ENCODE data around the gene GPBP1.
"Not testable (repeated sequence)": the region's sequence is repeated elsewhere in the genome, so short reads cannot be mapped to it uniquely, and the experiment has no call there.

The GPBP1 gene

GRCh38 chr5:57285084-57285483 is 111.2 kb downstream of the GPBP1 start:
- not testable (repeated sequence) for DNase-seq (ENCODE audit: low read depth)

DNA sequence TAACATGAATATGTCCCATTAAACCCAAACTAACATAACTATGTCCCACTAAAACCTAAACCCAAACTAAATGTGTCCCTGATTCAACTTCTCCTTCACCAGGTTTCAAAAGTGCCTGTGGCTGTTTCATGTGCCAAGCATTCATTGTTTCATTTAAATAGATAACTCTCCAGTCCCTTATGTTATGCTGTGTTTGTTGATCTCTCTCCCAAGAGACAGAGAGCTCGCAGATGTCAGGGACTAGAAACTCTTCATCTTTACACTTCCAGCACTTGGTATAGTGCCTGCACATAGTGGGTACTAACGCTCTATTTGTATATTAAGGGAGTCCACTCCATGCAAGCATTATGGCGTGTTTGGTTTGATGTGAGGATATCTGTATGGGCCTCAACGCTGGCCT is 118.0 kb downstream of the GPBP1 start:
- no peak for DNase-seq (ENCODE audit: low read depth)

- no peak for DNase-seq (ENCODE audit: low read depth)
Measured at GRCh38 chr5:57292336-57292735, 118.5 kb downstream of the GPBP1 start.

DNA sequence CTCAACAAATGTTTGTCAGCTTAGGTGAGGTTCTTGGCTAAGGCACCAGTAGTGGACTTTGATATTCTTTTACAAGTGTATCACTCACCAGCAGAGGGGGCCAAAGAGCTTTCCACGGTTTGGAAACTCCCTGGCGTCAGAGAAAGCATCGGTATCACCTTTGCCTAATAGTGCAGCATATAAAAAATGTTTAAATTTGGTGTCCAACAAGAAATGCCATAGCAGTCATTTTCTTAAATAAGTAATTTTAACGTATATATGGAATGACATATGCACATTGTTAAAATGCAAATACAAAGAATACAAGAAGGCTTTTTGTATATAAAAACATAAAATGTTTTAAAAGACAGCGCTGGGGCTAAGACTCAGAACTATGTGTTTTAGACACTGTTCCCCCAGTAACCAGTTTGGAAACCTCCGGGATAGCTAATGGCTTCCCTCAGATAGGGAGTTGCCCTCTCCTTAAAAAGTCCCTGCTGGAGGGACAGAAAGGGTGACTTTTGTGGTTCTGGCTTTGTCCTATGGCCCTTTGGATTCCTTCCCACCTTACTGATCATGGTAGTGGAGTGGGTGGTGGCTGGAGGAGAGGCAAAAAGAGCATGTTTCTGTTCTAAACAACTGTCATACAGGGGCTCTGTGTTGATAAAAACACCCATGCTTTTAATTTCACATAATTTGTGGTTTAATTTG is 124.6 kb downstream of the GPBP1 start:
- peak; percentile 36 for DNase-seq (ENCODE audit: low read depth)

DNA sequence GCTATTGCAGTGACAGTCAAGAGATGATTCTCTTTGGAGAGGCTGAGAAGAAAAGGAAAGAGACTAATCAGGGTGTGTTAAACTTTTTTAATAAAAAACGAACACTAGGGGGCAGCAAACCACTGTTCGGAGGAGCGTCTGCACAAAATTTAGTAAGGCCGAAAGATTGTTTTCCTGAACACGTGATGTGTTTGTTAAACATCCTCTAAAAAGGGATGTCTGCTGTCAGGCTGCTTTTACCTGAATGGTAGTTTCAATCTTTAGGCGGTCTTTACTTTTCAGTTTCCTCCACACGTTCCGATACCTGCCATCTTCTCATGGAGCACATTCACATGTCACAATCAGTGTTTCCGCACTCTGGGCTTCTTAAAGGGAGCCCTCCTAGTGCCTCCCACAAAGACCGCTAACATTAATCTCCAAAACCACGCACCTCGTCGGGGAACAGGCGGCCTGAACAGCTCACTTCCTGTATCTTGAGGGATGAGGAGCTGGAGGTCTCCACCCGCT is 125.2 kb downstream of the GPBP1 start:
- no peak for DNase-seq (ENCODE audit: low read depth)

GRCh38 chr5:57299986-57300385 is 126.1 kb downstream of the GPBP1 start:
- DNase-seq (ENCODE audit: low read depth) = no peak

DNA sequence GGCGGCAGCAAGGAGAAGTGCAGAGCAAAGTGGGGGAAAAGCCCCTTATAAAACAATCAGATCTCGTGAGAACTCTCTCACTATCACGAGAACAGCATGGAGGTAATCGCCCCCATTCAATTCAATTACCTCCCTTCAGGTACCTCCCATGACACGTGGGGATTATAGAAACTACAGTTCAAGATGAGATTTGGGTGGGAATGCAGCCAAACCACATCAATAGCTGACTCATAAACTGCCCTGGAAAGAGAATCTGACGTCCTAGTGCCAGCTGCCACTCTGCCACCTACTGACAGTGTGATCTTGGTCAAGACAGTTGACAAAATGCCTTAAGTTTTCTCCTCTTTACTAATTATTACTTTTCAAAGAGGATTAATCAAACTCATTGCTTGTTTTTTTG is 128.3 kb downstream of the GPBP1 start:
- no peak for DNase-seq (ENCODE audit: low read depth)

DNA sequence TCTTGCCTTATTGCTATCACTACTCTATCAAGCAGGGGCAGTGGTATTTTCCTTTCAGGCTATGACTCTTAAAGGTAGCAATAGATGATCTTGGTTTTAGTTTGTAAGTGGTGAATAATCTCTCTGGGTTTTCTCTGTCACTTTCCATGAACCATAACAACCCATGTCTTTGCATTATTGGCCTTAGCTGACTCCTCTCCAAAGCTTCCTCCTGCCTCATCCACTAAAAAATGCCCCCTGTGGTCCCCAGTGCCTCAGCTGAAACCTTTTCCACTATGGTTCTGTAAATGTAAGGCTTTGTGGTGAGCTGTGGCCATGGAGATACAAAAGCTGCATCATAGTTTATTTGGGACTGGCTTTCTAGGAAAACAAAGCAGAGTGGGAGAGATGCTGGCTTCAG is 128.8 kb downstream of the GPBP1 start:
- DNase-seq (ENCODE audit: low read depth) = no peak

DNA sequence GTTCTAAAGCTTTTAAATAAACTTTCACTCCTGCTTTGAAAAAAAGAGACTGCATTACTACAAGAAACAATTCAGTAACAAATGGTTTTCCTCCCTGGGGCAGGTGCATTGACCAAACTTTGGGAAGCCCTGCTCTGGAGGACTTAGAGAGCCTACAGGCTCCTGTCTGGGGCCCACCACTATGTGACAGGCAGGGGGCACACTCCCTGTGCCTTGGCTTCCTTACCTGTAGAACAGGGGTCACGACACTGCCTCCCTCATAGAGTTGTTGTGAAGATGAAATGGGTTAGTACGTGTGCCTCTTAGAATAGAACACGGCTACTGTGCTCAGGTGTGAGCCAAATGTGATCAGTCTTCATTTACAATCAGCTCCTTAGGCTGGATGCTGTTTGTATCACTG is 130.1 kb downstream of the GPBP1 start:
- DNase-seq (ENCODE audit: low read depth) = no peak

DNA sequence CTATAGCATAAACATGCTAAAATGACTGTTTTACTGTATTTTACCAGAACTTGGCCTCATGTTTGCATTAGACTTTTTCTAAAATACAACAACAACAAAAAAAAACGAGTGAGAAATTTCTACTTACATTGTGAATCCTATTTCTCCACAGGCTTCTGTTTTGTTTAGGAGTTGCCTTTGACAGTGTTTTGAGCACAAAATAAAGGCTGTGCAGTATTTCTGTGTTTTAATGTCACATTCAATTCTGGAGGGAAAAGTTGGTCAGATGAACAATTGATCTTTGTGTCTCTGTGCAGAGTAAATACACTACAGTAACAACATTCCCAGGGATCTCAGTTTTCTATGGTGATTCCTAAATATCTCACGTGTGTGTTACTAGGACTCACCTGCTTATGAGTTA is 131.1 kb downstream of the GPBP1 start:
- DNase-seq (ENCODE audit: low read depth) = no peak

DNA sequence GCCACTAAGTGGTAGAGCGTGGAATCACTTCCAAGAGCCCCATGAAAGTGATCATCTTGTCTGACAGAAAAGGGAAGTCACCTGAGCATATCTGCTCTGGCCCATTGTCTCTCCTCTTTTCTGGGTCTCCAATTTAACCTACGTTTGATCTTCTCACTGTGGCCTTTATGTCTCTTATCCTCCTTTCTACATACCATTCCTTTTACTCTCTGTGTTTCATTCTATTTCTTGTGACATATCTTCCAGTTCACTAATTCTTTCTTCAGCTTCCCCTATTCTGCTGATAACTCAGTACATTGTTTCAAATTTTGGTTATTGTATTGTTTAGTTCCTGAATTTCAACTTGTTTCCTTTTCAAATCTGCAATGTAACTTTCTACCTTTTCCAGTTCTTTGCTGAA is 132.5 kb downstream of the GPBP1 start:
- no peak for DNase-seq (ENCODE audit: low read depth)

GRCh38 chr5:57307516-57307915 is 133.7 kb downstream of the GPBP1 start:
- DNase-seq (ENCODE audit: low read depth) = no peak

DNA sequence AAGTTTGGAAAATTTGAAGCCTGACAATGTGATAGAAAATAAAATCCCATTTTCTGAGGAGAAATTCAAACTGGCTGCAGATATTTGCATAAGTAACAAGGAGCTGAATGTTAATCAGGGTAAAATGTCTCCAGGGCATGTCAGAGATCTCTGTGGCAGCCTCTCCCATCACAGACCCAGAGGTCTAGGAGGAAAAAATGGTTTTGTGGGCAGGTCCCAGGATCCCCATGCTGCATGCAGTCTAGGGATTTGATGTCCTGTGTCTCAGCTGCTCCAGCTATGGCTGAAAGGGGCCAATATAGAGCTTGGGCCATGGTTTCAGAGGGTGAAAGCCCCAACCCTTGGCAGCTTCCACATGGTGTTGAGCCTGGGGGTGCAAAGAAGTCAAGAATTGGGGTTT is 135.2 kb downstream of the GPBP1 start:
- not testable (repeated sequence) for DNase-seq (ENCODE audit: low read depth)

DNA sequence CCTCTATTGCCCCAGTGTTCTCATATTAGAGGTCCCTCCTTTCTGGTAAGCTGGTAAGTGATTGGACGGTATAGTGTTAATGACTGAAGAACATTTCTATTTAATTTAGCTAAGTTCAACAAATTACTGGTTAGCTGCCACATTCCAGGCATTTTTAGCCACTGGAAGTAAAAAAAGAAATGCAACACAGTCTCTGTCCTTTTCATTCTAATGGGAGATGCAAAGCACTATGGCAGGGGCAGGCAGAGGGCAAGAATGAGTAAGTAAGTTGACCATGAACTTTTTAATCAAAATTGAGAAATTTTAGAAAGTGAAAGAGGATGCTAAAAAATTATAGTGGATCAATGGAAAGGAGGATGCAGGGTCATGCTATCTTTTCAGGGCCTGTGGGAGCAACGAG is 137.4 kb downstream of the GPBP1 start:
- no peak for DNase-seq (ENCODE audit: low read depth)

- no peak for DNase-seq (ENCODE audit: low read depth)
Measured at GRCh38 chr5:57311921-57312735, 138.3 kb downstream of the GPBP1 start.

DNA sequence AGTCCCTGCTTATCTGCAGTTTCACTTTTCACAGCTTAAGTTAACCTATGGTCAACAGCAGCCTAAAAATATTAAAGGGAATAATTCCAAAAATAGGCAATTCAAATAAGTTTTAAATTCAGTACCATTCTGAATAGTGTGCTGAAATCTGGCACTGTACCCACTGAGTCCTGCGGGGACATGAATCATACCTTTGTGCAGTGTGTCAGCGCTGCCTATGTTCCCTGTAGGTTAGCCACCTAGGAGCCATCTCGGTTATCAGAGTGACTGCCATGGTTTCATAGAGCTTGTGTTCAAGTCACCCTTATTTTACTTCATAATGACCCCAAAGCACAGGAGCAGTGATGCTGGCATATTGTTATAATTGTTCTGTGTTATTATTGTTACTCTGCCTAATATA is 139.9 kb downstream of the GPBP1 start:
- DNase-seq (ENCODE audit: low read depth) = no peak

All from stimulated activated CD8-positive, alpha-beta memory T cell treated with anti-CD3 and anti-CD28 coated beads, Interleukin-12 subunit alpha, Interleukin-12 subunit beta, amount 100 ng/mL, for 4 hours (primary cell).